ENCODE results near the gene HTR4.

The HTR4 gene

DNA sequence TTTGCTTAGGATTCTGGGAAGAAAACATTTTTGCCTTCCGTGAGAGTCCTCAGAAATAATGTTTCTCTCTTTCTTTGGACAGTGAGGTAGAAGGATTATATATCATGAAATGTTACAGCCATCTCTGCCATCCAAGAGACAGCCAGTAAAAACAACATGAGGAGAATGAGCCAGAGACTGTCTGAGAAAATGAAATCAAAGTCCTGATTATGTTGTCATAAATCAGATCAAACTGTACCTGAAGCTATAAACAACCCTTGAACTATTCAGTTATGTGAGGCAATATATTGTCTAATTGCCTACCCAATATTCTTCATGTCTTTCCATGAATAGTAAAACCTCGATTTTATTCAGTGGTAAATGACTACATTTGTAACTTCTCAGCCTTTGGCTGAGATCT lies 9.2 kb upstream of the HTR4 start:
- DNase-seq, result no peak

DNA sequence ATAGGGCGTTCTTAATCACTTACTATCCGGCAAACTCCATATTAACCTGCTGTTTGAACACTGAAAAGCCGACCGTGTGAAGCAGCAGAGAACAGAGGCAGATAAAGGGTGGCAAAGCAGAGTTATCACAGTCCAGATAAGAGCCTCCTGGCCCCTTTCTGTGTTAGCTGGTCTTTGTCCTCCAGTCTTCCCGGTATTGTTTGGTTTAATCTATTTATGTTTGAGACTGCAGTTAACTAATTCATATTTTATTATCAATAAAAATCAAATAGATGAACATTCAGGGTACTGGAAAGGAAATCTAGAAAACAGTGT lies 6.0 kb upstream of the HTR4 start:
- DNase-seq, result no peak

DNA sequence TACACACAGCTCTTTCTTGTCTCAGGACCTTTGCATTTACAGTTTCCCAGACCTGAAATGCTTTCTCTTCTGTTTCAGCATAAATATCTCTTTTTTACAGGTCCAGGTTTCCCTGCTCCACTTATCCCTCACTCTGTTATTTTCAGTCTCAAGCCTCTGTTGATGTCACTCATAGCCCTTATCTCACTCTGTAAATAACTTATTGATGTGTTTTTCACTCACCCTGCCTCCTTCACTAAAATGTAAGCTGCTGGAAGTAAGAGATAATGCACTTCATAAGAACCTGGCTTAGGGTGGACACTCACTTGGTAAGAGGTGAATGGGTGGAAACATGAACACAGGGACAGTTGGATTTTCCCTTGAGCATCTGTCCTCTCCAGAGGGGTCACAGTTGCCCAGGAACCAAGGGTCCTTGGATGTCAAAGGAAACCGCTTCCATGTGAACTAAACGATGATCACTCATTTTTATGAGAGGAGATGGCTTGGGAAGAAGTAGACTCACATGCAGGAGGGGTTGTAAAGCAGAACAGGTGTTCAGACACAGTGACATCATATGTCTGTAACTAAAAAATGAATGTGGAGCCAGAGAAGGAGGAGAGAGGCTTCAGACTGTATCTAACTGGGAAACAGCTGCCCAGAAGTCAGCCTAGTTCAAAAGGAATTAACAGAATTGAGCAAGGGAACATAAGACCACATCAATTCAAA lies 5.5 kb upstream of the HTR4 start:
- no peak for DNase-seq

DNA sequence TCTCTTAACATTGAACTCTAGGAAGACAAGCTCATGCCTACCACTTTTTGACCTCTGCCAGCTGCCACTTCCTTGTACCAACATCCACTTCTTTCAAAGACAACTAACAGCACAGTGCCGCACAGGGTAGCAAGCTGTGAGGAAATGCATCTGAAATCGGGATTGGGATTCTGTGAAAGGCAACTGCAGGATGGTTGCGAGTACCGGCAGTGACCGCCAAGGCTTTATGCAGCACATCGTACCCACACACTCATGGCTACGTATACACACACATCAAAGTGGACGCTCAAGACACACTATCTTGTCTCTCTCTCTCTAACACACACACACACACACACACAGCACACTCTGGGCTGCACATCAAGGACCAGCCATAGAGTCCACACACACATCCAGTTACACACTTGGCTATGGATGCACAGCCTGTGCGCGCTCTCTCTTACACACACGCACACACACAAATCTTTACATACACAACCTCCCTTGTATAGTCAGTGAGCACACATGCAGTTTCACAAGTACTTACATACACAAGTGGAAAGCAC lies 964 bp downstream of the HTR4 start:
- DNase-seq, result no peak

DNA sequence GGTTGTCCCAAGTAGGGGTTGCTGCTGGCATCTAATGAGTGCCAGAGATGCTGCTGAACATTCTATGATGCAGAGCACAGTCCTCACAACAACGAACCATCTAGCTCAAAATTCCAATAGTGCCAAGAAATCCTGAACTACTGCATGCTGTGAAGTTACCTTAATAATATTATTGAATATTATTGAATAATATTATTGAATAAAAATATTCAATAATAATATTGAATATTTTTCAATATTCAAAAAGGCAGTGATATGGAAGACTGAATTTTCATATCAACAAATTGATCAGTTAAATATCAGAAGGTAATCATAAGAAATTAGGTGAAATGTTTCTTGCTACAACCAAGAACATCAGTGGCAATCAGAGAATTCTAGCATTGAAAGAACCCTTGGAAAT lies 2.8 kb downstream of the HTR4 start:
- no peak for DNase-seq

DNA sequence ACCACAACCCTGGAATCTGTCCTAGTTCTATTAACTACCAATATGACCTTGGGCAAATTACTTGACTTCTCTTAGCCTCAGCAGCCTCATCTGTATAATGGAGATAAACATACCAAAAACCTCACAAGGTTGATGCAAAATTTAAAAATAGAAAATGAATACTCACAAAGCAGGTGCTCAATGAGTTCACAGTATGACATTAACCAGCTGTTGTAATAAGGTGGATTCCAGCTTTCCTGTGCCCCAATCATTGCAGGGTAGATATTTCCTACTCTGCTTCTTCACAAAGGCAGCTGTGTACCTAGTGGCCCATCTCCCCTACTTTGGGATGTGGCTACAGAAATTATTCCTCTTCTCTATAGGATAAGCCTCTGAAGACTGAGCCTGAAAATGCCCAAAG lies 8.8 kb downstream of the HTR4 start:
- no peak for DNase-seq

DNA sequence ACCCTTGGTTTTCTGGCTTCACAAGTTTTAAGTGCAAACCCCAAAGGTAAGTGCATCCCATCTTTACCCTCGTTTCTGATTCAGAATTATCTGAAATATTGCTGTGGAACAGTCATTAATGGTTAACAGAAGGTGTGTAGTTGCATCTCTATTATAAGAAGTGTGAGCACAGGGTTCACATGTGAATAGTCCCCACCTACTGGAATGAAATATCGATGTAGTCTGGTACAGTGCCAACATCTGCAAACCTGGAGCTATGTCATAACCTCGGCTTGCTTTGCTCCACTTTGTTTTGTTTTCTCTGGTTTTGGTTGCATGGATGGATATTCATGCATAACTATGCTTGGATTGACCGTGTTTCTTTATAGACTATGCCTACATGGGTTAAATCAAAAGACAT lies 12.6 kb downstream of the HTR4 start:
- no peak for DNase-seq

DNA sequence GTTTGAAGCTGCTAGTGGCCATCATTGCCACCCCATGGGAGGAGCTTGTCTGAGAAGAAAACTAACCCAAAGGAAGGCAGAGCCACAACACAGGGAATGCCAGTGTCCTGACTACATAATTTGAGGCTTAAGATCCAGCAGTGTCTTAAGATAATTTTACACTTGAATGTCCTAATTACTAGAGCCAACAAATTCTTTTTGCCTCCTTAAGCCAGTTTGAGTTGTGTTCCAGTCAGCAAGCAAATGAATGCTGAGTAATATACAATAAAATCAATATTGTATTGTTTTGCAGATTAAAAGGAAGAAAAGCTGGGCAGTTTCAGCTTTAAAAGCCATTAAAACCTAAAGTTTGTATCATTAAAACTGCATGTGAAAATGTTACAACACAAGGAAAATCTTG lies 13.9 kb downstream of the HTR4 start:
- no peak for DNase-seq

DNA sequence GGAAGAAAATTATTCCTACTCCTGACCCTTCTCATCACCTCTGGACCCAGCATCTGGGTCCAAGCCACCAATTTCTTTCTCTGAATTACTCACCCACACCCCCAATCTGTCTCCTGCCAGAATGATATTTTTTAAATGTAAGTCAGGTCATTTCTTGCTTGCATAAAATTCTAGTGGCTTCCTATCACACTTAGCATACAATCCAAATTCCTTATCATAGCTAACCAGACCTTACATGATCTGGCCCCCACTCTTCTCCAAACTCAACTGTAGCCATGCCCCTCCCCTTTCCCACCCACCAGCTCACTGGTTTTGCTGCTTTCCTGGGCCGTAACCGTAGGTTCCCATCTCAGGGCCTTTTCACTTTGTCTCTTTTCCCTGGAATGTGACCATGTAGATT lies 15.2 kb downstream of the HTR4 start:
- no peak for DNase-seq

DNA sequence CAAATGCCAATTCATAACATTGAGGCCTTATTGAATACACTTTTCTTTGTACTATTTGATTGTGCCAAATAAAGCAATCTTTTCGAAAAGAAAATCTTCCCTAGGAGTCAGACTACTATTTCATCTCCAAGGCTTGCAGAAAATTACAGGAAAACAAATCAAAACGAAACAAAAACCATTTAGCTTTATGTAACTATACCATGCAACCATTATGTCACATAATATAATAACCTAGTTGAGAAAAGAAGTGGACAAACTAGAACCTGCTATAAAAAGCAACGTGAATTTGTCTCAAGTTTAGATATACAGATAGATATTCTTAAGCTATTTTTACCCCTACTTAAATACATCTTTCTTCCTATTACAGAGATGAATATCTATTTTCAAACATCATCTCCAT lies 18.0 kb downstream of the HTR4 start:
- no peak for DNase-seq

DNA sequence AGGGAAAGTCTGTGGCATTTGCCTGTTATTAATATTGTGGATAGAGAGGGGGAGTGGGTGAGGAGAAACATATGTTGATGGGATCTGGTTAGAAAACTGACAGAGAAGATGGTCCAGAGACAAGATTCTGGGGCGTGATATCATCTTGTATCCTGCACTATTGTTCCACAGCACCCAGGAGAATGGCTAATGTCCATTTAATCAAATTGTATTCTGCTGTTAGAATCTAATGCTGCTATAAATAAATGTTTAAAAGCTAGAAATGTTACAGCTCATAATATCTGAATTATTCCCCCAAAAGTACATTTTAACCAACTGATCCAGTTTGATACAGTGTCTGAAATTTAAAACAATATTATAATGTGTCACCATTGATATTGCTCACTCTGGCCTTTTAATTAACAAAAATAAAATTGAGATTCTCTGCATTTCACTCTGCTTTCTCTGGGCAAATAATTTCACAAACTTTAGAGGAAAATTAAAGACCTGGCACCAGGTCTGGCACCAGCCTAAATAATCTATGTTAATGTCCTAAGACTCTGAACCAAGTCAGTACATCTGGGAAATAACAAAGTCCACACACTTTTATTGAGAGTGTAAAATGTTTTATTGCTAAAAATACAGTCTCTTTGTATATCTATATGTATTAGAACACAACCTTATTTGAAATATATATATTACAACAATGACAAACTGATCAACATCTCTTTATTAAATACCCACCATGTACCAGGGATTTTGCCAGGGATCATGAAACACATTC lies 18.8 kb downstream of the HTR4 start:
- DNase-seq, result no peak

DNA sequence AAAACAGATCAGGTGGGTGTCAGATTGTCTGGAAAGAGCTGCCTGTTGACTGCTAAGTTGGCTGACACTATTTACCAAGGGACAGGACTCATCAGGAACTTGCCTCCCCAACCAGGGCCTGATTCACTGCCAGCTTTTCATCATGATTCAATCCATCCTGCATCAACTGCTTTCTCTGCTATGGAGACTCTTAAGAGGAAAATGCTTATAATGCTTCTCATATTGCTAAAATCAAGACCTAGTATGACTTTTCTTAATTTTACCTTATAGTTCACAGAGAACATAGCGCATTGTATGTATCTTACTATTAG lies 21.3 kb downstream of the HTR4 start:
- DNase-seq, result no peak

DNA sequence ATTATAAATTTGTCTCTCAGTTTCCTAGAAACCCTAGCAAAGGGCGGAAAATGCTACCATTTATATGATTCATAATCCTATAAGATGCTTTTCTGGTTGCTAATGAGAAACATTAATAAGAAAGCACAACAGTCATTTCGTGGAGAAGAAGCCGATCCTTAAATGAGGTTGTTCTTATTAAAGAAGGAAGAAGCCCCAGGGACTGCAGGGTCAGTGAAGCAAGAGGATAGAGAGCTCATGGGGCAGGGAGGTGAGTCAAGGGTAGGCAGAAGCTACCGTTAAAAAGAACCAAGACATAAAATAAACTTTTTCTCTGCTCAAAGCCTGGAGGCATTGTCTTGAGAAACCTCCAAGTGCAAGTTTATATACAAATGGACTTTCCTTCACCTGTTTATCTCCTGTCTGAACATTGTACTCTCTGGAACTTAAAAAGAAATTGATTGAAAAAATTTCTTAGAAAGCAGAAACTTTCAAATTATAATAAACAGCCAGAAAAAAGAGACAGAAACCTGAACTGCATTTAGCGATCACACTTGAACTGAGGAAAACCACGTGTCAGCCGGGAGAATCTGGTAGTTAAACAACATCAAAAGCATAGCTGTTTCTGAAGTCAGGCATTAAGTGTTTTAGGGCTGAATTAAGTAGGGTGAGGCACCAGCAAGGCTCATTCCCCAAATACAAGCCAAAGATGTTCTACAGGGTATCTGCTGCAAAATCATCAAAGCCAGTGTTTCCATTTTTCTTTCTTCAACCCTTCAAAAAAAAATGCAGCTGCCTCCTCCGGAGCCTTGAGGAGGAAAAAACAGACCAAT lies 21.9 kb downstream of the HTR4 start:
- DNase-seq, result no peak

DNA sequence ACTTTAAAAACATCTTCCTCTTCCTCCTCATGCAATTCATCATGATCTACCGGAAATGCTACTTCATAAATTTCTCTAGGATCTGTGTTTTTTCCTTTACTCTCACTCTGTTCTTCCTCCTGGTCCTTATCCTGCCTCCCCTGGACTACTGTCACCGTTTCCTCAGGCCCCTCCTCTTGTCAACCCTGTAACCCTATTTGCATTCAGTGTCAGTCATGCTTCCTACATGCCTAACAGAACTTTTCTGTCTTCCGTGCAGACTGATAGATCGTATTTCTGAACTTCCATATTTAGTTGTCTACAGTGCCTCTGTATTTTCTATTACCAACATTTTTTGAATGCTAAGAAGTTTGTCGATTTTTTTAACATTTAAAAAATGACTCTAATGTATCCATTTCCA lies 27.3 kb downstream of the HTR4 start:
- DNase-seq, result no peak

DNA sequence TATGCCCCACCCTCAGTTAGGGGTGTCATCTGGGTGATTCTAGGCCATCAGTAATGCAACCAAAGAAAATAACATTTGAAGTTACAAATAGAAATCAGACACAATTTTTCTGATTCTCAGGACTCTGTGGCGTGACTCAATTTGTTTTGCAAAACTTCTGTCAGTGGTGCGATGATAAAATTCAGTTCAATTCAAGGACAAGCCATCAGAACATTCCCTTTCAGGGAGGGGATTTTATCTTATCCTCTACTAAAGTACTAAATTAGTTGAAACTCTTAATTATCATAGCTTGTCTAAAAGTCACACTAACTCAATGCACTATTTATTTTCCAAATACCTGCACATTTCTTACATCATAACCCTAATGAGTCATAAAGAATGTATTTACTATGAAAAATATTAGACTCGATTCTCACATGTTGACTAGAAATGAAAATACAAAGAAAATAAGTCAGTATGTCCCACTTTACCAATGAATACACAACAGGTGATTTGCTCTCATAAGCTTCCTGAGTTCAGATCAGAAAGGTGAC lies 28.2 kb downstream of the HTR4 start:
- DNase-seq, result no peak

DNA sequence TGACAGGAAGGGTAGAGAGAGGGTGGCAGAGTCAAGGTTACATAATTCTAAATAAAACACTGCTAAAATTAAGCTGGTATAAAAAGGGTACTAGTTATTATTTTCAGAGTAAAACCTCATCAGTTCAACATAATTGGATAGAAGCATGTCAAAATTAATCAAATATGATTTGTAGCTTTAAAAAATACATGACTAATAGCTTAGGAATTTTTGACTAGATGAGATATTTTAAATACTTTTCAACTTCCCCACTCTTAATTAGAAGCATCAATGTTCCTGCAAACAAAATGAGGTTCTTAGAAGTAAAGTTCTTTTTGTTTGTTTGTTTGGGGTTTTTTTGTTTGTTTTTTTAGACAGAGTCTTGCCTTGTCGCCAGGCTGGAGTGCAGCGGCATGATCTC lies 29.1 kb downstream of the HTR4 start:
- no peak for DNase-seq

DNA sequence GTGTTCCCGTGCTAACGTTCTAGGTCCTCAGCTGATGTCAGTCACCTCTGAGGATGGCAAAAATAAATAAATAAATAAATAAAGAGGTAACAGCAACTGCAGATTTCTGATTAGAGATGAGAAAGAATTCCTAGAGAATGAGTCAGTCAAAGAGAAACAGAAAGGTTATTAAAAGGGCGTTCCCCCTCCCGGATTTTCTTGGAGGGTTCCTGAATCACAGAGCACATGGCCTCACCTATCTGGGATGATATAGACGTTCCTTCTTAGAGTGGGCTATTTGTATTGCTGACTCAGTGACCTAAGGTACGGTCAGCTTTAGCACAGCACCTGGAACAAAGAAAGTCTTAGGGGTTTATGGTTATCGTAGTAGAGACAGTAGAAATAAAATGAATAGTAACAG lies 30.6 kb downstream of the HTR4 start:
- no peak for DNase-seq

DNA sequence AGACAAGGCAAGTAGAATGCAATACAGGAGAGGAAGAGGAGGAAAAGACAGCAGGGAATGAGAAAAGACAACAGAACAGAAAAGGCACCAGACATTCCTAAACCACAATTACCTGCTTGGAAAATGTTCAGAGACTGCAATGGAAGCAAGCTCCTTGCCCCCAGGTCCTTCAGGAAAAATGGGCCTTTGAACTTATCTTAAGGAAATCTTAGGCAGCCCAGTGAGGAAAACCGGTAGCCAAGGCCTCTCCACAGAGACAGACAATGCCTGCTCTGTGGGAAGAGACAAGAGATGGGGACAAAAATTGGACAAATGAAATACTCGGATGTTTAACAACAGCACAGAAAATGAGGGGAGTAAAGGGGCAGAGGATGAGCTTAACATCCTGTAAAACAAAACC lies 31.2 kb downstream of the HTR4 start:
- DNase-seq, result no peak

DNA sequence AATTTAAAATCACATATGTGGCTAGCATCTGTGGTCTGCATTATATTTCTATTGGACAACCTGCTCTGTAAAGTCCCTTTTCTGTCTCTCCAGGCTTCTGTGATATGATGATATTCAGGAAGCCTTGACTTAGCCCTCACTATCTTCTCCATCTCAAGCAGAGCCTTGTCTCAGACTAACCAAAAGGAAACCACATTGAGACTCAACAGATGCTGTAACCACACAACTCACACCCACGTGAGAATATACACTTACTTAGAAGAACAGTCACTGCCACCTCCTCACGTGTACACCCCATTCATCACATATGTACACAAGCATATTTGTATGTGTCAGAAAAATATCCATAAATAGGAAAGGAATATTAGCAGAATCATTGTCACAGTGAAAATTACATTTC lies 33.6 kb downstream of the HTR4 start:
- no peak for DNase-seq

DNA sequence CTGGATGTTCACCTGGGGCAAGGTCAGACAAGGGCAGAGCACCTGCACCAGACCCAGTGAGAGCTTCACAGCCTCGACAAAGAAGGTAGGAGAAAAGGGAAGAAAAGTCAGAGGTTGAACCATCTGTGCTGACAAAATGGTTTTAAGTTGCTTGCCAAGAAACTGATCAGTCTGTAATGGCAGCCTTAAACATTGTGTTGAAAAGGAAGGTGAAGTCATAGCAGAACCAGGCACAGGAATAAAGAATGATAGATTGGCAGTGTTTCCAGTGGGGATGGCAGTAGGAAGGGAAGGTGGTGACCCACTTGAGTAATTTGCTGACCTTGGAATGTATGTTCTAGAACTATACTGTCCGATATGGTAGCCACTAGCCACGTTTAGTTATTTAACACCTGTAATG lies 34.2 kb downstream of the HTR4 start:
- no peak for DNase-seq

DNA sequence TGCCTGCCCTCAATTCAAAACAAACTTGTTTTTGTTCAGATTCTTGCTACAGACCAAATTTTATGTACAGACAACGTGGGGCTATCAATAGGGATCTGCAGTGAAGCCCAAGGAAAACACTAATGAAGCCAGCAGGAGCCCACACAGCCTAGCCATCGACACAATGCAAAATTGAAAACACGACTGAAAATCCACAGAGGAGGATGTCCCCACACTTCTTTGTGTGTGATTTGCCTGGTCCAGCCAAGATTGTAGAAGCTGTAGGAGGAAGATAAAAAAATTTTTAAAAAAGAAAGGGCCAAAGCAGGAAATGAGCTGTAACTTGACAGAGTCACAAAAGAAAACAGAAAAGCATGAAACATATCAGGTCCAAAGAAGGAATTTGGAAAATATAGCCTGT lies 34.8 kb downstream of the HTR4 start:
- no peak for DNase-seq

DNA sequence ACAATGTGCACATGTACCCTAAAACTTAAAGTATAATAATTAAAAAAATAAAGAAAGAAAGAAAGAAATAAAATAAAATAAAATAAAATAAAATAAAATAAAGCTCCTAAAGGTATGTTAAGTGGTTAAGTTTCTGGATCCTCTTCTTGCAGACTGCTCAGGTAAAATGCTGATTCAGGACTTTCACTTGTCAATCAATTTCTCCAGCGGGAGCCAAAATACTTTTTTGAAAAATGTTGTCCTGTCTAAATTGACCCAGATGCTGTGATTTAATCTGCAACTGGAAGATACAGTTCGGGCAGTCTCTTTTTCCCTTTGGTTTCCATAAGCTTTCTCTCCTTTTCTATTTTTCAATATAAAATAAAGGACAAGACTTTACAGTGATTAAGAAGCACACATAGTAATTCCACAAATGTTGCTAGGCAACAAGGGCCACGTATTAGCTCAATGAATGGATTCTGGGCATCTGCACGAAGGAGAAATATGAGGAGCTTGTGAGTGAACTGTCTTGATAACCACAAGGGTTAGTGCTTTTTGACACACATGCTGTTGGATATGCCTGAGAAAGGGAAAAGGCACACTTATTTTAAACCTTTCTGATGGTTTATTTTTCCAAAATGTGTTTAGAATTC lies 38.6 kb downstream of the HTR4 start:
- DNase-seq, result peak; percentile 1

DNA sequence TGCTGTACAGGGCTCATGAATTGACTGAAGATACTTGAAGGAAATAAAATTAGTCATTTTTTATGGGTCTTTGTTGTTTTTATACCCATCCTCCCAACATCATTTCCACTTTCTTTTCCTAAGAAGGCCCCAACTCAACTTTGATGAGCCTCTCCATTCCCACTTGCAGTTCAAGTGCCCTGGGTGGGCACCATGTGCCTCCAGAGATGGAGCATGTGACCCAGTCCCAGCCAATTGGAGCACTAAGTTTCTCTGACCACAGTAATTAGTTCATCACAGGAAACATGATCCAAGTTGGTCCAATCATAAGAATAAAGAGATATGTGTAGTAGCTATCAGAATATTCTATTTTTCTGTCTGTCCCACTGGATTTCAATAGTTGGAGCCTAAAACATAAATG lies 46.9 kb downstream of the HTR4 start:
- DNase-seq, result no peak

Data from fibroblast of skin of right biceps (primary cell).